IPS DF 4.7 (cell line): ENCODE results near the gene DCBLD2.

Experiments
- DNase-seq: peaks from one replicate; pipeline ENCODE4 v3.0.0-alpha.2; 2013; ENCODE audit warnings: low spot score; ENCODE audit errors: extremely low read depth

DCBLD2 gene

DNA sequence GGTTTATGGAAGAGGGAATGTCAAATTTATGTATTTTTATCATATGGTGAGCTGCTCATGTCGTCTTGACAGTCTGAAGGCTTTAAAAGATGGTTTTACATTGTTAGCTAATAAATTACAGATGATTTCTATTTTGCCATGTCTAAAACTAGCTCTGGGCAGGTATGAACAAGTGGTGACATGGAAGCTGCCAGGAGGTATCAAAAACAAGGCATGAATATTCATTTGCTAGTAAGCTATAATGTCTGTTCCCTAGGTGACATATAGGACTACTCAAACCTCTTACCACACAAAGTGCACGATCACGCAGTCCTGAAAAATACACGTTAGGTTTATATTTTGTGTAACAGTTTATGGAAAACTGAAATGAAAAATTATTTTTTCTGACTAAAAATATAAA lies 103.6 kb downstream of the DCBLD2 start:
- no peak for DNase-seq

DNA sequence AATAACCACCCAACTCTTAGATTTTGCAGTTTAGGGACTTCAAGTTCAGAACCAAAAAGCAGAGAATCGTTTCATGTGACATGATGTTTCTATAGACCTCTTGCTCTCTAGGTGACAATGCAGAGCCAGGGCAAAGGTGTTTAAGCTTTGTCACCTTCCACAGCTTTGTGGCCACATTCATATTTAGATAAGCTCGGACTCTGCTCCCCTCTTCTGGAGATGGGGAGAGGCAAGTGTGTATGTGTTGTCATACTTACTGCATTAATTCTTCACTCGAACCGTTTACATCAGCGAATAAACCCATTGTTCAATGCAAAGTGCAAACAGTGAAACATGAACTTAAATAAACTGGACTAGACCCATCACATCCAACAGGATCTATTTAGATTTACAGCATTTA lies 105.2 kb downstream of the DCBLD2 start:
- no peak for DNase-seq

DNA sequence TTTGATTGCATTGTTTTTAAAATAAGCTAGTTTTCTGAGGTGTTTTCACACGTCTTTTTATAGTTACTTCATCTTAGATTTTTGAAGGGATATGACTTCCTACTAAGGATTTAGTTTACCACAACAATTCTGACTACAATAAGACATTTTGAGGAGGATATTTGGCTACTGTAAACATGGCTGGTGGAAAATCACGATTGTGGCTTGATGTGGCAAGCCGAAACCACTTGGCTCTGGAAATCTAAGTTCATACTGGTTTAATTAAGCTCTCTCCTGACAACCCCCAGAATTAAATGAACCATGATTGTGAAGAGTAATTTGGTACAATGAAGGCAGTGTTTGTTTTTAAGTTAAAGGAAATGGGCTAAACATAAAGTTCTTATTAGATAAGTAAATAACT lies 107.5 kb downstream of the DCBLD2 start:
- DNase-seq, result no peak

DNA sequence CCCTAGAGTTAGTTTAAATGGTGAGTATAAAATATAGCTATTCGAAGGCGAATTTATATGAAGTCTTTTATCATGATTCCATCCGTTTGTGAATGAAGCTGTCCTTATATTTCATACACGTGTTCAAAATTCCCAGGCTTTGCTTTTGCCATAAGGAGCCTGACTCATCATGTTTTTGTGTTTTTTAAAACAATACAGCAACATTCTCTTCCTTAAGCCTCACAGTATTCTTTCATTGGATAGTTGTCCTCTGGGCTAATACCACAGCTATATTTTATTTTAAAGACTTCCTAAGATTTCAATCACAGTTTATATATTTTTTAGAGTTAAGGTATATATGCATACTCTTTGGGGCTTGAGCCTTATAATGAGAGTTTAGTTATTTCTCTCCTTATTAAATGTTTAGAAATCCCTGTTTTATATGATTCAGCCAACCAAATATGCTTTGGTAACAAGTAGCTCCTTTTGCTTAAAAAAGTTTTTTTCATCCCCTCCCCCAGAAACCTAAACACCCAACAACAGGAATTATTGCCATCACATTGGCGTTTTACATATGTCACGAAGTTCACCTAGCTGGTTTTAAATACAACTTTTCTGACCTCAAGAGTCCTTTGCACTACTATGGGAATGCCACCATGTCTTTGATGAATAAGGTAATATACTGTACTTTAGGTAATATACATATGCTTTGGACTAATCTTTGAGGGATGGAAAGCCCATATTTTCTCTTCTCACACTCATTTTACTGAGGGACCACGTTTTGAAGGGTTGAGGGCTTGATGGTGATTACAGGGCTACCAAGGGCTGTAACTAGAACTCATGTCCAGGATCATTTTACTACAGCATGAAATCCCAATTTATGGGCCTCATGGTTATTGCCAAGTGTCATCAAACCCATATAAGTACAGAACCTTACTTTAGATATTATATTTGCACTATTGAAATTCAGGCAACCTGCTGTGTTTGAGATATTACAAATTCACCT lies 109.9 kb downstream of the DCBLD2 start:
- DNase-seq, result no peak

DNA sequence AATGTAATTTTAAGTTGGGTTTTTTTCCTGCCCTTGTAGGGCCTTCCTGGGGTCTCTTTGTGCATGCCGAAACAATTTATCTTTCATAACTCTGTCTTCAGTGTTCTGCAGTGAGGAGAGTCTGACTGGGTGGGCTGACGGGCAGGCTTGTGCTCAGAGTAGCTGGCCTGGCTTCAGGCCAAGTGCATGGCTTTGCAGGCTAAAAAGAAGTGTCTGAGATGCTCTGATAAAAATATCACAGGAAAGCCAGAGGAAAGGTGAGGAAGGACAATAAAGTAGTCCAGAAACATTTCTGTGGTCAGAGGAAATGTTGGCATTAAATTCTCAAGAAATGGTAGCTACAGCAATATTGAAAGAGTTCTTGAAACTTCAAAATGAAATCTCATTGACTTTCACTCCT lies 112.8 kb downstream of the DCBLD2 start:
- no peak for DNase-seq

DNA sequence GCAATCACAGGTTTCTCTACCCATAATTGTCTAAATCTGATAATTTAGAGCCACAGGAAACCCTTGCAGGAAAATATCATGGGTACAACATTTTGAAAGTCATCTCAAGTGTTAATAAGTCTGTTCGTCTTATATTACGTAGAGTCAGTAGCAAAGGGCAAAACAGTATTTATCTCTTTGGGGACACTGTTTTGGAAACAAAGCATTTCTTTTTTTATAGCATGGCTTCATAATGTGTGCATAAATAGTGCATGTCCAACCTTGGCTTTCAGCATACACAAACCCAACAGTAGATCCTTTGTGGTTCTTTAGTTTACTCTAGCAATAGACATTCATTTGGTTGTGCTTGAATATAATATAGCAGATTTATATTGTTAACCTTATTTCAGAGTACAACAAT lies 114.3 kb downstream of the DCBLD2 start:
- no peak for DNase-seq

DNA sequence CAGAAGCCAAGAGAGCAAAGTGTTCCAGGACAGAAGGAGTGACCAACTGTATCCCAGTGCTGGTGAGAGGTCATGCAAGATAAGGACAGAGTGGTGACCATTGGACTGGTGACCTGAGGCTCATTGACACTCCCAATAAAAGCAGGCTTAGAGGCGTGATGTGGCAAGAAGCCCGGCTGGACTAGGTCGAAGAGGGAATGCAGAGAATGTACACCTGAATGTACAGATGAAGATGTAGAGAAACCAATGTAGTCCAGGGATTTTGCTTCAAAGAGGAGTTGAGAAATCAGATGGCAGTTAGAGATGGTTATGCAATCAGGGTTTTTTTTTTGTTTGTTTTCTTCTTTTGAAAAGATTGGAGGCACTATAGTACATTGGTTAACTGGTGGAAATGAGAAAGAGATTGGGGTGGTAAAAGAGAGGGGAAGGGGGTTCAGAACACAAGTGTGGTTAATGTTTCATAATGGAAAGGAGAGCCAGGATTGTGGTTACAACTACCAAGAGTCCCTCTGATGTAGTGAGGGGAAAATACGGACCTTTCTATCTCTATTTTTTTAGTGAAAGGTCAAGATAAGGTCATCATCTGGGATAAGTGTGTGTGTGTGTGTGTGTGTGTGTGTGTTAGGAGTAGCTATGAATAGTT lies 115.0 kb downstream of the DCBLD2 start:
- no peak for DNase-seq

DNA sequence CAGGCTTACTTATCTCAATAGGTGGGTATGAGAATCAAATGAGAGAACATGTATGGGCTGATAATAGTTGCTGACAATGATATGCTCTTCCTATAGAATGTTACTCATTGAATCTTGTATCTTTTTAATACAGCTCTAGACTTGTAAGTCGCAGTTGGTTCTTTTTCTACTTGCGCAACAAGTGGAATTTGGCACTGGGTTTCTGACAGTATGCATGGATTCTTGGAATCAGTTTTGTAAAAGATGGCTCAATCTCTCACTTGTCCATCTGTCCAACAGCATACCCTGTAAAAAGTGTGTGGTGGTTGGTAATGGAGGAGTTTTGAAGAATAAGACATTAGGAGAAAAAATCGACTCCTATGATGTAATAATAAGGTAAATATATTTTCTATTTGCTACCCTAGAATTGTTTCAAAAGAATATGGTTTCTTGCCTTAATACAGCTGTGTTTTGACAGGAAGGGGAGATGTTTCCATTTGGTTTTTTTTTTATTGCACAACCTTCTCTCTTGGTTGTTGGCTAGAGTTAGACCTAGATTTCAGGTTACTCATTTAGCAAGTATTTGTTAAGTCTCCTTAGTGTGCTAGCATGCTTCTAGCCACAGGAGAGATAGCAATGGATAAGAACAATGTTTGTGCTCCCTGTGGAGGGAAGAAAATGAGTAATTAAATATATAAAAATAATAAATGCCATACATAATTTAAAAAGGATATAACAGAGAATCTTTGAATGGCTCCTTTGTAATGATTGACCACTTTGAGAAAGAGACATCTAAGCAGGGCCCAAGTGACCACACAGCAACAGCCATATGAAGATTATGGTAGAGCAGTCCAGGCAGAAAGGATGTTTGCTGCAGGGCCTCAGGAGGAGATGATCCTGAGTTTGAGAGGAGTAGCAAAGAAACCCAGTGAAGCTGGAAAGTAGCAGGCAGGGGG lies 116.6 kb downstream of the DCBLD2 start:
- no peak for DNase-seq

DNA sequence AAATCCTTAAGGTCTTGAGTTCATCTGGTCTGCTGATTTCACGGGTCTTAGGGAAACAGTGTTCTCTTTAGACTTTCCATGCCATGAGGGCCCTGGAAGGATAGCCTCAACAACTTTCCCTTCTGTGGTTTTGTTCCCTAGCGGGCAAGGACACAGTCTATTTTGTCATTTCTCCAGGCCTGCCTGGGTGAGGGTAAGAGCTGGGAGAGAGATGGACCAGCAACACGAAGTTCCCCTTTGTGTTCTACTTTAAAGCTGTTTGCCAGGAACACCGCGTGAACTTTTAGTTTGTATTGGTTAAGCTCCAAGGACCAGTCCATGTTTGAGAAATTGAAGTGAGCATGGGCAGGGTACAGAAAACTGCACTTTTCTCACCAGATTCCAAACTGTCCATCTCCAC lies 117.5 kb downstream of the DCBLD2 start:
- DNase-seq, result no peak

DNA sequence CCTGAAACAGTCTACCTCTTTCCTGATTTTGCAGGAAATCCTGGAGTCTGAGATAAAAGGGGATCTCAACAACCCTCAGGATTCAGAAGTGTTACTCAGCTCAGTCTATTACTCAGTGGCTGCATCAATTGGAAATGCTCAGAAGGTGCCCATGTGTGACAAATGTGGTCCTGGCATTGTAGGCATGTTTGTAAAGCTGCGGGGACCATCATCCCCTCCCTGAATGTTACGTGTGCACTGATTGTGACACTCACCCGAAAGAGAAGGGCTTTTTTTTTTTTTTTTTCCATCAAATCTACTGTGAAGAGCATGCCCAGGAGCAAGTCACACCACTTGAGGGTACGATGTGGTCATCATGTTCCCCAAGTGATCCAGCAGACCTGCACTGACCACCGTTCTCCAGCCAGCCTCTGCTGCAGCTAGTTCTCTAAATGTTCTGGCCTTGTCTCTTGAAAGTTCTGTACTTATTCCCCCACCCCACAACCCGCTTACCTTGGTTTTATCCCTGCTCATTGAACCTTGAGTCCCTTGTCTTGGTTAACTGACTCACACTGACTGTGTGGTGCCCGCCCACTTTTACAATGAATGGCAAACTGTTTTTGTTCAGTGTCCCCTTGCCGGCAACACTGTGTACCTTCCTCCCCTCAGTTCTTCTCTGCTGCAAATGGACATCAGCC lies 118.5 kb downstream of the DCBLD2 start:
- no peak for DNase-seq

DNA sequence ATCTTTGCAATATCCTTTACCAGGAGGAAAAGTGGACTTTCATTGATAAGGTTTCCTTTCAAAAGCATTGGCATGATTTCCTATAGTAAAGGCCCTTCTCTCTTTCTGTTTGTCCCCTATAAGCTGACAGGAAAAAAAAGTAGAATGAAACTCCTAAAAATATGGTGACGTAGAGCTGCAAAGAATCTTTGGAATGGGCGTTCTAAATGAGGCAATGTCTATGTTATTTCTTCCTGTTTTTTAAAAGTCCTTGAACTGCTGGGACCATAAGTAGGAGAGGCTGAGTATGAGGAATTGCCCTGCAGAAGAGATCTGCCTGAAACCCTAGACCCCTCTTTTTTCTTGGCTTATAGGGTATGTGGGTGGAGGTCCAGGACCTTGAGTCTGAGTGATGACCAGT lies 121.2 kb downstream of the DCBLD2 start:
- DNase-seq, result no peak

DNA sequence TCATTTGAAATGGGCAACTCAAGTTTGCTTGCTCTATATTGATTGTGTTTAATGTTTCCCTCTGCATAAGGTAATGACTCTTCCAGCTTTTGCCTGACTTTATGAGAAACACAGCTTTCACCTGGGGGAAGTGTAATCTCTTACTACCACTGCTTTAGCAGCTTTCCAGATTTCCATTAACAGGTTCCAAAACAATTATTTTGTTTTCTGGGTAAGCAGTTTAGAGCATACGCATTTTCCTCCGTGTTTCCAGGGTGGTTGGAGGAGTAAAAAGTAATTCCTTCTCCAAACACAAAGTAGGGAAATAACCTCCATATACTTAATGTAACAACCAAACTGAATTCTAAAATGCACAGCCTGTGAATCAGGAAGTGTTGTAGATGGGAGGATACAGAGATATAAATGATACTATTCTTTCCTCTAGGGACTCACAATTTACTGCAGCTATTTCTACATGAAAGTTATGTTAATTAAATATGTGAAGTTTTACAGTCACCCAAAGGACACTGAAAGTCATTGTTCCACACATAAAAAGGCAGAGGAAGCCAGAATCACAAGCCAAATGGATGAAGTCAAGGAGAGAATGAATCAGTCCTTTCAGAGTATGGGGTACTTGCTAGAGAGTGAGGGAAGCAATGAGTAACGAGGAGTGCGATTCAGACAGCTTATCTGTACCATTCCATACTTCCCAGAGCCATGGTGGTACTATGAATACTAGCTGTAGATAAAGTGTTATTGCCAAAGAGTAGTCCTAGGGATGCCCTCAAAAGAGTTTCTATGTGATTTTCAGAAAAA lies 121.8 kb downstream of the DCBLD2 start:
- no peak for DNase-seq

DNA sequence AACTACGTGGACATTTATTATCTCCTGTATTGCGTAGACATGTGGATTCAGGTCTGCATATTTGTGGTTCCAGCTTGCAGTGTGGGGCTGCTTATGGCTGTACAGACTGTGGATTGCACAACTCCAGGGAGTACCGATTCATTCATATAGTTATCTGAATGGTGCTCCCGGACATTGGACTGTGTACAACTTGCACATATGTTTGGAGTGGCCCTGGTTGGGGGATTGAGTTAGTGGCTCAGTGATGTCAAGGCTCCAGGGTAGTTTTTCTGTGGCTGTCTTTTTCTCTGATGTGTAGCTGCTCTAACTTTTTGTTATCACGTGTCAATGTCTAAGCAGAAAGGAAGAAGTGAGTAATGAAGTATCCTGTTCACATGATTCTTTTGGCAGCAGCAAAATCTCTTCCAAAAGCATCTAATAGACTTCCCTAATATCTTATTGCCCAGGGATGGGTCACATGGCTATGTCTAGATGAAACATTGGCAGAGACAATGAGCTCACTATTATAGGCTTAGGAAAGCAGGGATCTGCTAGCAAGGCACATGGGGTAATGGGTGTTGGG lies 122.6 kb downstream of the DCBLD2 start:
- DNase-seq, result no peak

DNA sequence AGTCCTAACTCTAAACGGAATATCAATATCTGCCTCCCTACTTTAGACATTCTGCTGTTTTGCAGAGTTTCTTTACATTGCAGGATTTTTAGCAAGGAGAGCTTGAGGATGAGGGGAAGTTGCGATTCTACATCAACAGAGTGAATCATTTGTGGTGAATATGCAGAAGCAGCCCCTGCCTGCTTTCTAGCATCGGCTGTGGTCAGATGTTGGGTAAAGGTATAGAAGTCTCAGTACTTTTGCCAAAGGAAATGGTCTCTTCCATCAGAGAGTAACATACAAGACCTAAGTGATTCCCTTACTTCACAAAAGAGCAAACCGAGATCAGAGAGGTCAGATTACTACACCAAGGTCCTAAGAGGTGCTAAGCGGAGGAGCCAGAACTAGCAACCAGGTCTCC lies 123.1 kb downstream of the DCBLD2 start:
- no peak for DNase-seq

DNA sequence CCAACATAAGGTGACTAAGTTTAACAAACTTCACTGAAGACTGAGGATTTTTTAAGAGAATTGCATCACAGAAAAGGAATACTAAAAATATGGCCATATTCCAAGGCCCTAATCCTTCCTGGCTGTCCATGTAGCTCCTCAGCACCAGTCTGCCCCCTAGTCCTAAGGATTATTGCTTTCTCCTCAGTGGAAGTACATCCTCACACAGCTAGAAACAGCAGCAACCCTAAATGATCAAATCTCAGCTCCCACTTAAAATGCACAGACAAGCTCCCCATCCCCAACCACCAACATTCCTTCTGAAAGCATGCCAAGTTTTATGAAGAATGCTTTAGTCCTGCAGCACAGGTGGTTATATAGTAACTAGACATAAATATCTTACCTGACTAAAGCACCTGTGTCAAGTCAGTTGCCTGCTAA lies 123.7 kb downstream of the DCBLD2 start:
- DNase-seq, result no peak

DNA sequence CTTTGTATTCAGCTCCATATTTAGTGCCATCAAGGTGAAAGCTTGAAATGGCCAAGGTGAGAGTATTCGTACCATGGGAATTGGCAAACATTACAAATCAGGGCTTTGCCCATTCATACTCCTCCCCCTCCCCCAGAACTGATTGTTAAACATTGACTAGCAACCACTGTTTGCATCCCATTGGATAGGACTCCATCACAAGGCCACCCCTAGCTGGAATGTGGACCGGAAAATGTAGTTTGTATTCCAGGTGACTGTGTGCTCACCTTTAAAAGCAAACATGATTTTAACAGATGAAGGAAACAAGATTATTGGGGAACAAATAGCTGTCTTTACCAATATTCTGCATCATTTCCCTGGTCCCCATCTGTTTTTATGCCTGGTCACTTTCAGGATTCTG lies 124.2 kb downstream of the DCBLD2 start:
- no peak for DNase-seq

DNA sequence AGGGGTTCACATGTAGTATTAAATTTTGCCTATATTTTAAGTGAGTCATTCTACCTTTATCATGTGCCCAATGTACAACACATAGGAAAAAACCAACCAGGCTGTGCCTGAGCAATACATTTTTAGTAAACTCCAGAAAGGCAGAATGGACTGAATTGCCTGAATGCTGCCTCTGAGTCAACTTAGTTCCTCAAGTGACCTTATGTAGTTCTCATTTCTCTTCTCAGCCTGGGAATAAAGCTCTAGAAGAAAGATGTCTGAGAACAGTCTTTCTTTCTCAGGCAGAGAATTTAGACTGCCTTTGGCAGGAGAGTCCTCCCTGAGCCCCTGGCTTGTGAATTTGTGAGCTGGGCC lies 125.4 kb downstream of the DCBLD2 start:
- DNase-seq, result no peak

DNA sequence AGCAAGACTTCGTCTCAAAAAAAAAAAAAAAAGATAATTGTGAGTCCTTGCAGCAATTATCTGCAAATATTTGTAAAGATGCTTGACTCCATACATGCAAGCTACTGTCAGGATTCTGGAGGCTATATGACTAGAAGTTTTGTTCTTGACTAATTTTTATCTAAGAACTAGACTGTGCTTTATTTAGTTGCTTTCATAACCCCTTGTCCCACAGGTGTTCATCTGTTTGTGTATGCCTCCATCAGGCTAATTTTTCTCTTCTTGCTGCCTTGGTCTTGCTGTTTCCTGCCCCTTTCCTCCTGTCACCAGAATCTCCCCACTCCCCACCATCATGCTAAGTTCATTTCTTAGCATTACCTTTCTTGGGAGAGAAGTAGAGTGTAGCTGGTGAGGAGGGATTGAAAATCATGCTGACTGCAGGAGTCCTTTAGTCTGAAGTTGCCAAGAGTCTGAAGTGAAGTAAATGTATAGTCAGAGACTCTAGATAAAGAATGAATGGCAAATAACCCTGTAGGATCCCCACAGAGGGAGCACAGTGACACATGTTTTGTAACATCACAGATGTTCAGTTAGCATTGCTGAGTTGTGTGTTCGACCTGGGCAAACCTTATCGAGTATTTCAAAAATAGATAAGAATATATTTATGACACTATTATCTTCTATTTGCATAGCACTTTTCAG lies 125.9 kb downstream of the DCBLD2 start:
- no peak for DNase-seq

DNA sequence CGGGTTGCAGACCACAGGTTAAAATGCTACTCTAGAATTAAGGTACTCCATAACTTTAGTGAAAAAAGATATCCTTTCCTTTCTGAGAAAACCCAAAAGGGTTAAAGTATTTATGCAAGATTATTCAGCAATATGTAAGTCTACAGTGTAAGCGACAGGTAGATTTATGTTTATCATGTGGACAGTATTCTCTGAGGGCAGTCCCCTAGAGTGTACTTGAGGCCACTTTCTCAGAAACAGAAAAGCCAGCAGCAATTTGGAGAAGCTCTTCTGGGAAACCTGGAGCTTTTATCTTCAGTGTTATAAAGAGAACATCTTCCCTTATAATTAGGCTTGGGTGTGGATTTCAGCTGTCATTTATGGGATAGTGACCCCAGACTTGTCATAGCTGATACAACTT lies 129.5 kb downstream of the DCBLD2 start:
- no peak for DNase-seq
